SH-SY5Y (cell line): ENCODE measurements around the gene SNX11.

Experiments
- GATA2 ChIP-seq: IDR thresholded peaks from 2 replicates; pipeline ENCODE4 v1.6.1; 2011; ENCODE audit warnings: mild to moderate bottlenecking, low read depth, low read length
- GATA3 ChIP-seq: IDR thresholded peaks from 2 replicates; pipeline ENCODE4 v1.6.1; 2011; ENCODE audit warnings: low read depth, mild to moderate bottlenecking, low read length, moderate library complexity

The SNX11 gene

GRCh38 chr17:48122665-48123045 is 15.1 kb downstream of the SNX11 start:
- TF ChIP-seq GATA3 (no peak), GATA2 (no peak)

- TF ChIP-seq GATA2 (no peak), GATA3 (no peak)
Measured at GRCh38 chr17:48123111-48123510, 15.5 kb downstream of the SNX11 start.

GRCh38 chr17:48123776-48124388 is 16.3 kb downstream of the SNX11 start:
- no peak for TF ChIP-seq GATA2
- no peak for TF ChIP-seq GATA3

- TF ChIP-seq GATA3 (no peak), GATA2 (no peak)
Measured at GRCh38 chr17:48125829-48126531, 18.4 kb downstream of the SNX11 start.

- TF ChIP-seq GATA2, result no peak
- no peak for TF ChIP-seq GATA3
Measured at GRCh38 chr17:48126532-48126850, 18.9 kb downstream of the SNX11 start.

GRCh38 chr17:48127371-48128051 is 19.9 kb downstream of the SNX11 start:
- TF ChIP-seq GATA3 (no peak), GATA2 (no peak)

GRCh38 chr17:48128400-48128799 is 20.8 kb downstream of the SNX11 start:
- TF ChIP-seq GATA3 (no peak), GATA2 (no peak)

GRCh38 chr17:48129981-48130380 is 22.4 kb downstream of the SNX11 start:
- TF ChIP-seq GATA3 (no peak), GATA2 (no peak)

- TF ChIP-seq GATA3 (no peak), GATA2 (no peak)
Measured at GRCh38 chr17:48131216-48131824, 23.8 kb downstream of the SNX11 start.

GRCh38 chr17:48132385-48132784 is 24.8 kb downstream of the SNX11 start:
- TF ChIP-seq GATA2, result no peak
- TF ChIP-seq GATA3, result no peak

GRCh38 chr17:48134912-48135480 is 27.4 kb downstream of the SNX11 start:
- TF ChIP-seq GATA2 (no peak), GATA3 (no peak)

GRCh38 chr17:48137656-48138055 is 30.1 kb downstream of the SNX11 start:
- TF ChIP-seq GATA3, result no peak
- TF ChIP-seq GATA2, result no peak

- no peak for TF ChIP-seq GATA3
- TF ChIP-seq GATA2, result no peak
Measured at GRCh38 chr17:48139944-48140343, 32.4 kb downstream of the SNX11 start.

GRCh38 chr17:48143629-48144028 is 36.1 kb downstream of the SNX11 start:
- TF ChIP-seq GATA2, result no peak
- TF ChIP-seq GATA3, result no peak
